ENCODE results near the gene UPP2. TPM values are rescaled to one million over a fixed set of nuclear protein-coding genes. Genes with fewer than 3 reads are reported as not detected.

Gene UPP2
- total and polyA plus RNA-seq, 2 of the 13 experiments (the other 11 are each of a cell fraction or from before 2014, with no cell fraction given): 0.07 to 0.28 TPM

- TF ChIP-seq CREM (IDR thresholded peaks at IDR 0.05): peak; percentile 82
- no peak for TF ChIP-seq CREM (CRISPR knock-in tag; IDR thresholded peaks at IDR 0.05)
- no peak for TF ChIP-seq SNAPC4 (CRISPR knock-in tag; IDR thresholded peaks at IDR 0.05)
- no peak for TF ChIP-seq KLF9 (CRISPR knock-in tag; IDR thresholded peaks at IDR 0.05; ENCODE audit: low read depth)
- no peak for TF ChIP-seq CEBPZ (IDR thresholded peaks at IDR 0.05; ENCODE audit: low read length)
- no peak for TF ChIP-seq ZIK1 (CRISPR knock-in tag; IDR thresholded peaks at IDR 0.05; ENCODE audit: borderline replicate concordance, low read depth)
- TF ChIP-seq ZNF83 (CRISPR knock-in tag; IDR thresholded peaks at IDR 0.05; ENCODE audit: borderline replicate concordance): no peak
- 0 out of 2 replicates have a peak, but pooled peaks have one; percentile 24 for TF ChIP-seq TP53 (CRISPR knock-in tag; conservative IDR thresholded peaks at IDR 0.05)
- no peak for TF ChIP-seq HCFC1 (IDR thresholded peaks at IDR 0.05; ENCODE audit: low read depth, low read length)
- no peak for TF ChIP-seq DNMT3B (CRISPR knock-in tag; conservative IDR thresholded peaks at IDR 0.05)
- no peak for TF ChIP-seq ZNF619 (CRISPR knock-in tag; IDR thresholded peaks at IDR 0.05)
- no peak for TF ChIP-seq AGO1 (IDR thresholded peaks at IDR 0.05; ENCODE audit: low read depth, low read length, poor library complexity, severe bottlenecking)
- no peak for TF ChIP-seq SETDB1 (CRISPR knock-in tag; IDR thresholded peaks at IDR 0.05; ENCODE audit: borderline replicate concordance)
- TF ChIP-seq ZNF552 (CRISPR knock-in tag; IDR thresholded peaks at IDR 0.05; ENCODE audit: borderline replicate concordance): no peak
- no peak for TF ChIP-seq ZNF326 (CRISPR knock-in tag; IDR thresholded peaks at IDR 0.05; ENCODE audit: borderline replicate concordance)
- TF ChIP-seq ZNF605 (CRISPR knock-in tag; IDR thresholded peaks at IDR 0.05): no peak
- no peak for TF ChIP-seq CHCHD3 (CRISPR knock-in tag; IDR thresholded peaks at IDR 0.05)
- no peak for TF ChIP-seq RNF2 (conservative IDR thresholded peaks at IDR 0.05; ENCODE audit: low read depth)
- peak; percentile 50 to 57; a peak in 2 of 4 replicates for TF ChIP-seq POLR2A (IDR thresholded peaks at IDR 0.05; ENCODE audit: insufficient read depth in 1 of 2, low read depth in 2 of 2, low read length in 2 of 2)
- no peak for TF ChIP-seq ZNF740 (CRISPR knock-in tag; IDR thresholded peaks at IDR 0.05)
- peak; percentile 59; the same call in 1 of the 2 replicates for TF ChIP-seq YEATS2 (CRISPR knock-in tag; IDR thresholded peaks at IDR 0.05; ENCODE audit: borderline replicate concordance)
- peak; percentile 89 for TF ChIP-seq HDAC1 (CRISPR knock-in tag; IDR thresholded peaks at IDR 0.05)
- no peak for TF ChIP-seq HDAC6 (IDR thresholded peaks at IDR 0.05; ENCODE audit: low read depth, low read length)
- peak; percentile 86 for TF ChIP-seq ZBTB21 (CRISPR knock-in tag; IDR thresholded peaks at IDR 0.05)
Observed at GRCh38 chr2:158131919-158132566, 30.4 kb downstream of the UPP2 start (continued).
